Measurements from ENCODE around the gene MRPL50.

The MRPL50 gene

DNA sequence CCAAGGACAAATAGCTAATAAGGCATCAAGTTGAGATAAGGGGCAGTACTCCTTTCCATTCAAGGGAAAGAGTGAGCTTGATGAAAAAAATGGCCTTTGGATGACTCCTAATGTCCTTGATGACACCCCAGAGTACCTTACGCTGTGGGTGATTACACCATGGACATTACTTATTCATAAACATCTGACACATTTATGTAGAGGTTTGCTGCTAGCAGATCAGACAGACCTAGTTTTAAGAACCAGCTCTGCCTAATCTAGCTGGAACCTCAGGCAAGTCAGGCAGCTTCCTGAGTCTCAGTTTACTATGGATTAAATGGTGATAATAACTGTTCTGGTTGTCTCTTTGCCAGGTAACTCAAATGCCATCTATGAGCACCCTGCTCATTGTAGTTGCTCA is 34.3 kb upstream of the MRPL50 start:
- H3K4me3 ChIP-seq (ENCODE audit: insufficient read depth, low read length, poor library complexity, severe bottlenecking) = no peak overlapping the region

DNA sequence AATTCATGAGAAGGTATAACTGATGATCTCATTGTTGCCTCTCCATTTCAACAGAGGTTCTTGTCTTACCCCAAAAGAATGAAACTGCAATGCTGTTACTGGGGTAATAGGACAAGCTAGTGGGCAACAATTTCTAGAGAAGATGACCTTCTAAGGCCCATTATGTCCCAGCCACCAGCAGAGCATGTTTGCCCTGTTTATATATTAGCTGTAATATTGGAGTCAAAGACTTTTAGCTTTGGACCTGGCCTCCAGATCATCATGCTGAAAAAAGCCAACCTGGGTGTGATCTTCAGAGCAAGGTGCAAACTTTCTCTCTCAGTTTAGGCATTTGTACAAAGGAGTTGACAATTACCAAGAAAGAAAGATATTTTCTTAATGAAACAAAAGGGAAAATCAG is 33.8 kb upstream of the MRPL50 start:
- Histone ChIP-seq H3F3A (ENCODE audit: insufficient read depth) (peaks cover 15% of the 10 kb centered on the region), H3K36me3 (ENCODE audit: low read length) (no peaks in the 10 kb centered on the region), H3K27ac (ENCODE audit: low read depth, low read length) (no peak overlapping the region), H4K20me1 (ENCODE audit: low read depth, low read length) (no peaks in the 10 kb centered on the region), H3K9me2 (replicated peaks; ENCODE audit: insufficient read depth, low read length) (no peaks in the 10 kb centered on the region), H2AFZ (ENCODE audit: low read depth, low read length, severe bottlenecking) (no peak overlapping the region), H3K27me3 (ENCODE audit: low read length) (no peaks in the 10 kb centered on the region), H3K4me3 (ENCODE audit: insufficient read depth, low read length, poor library complexity, severe bottlenecking) (no peak overlapping the region), H3K79me2 (ENCODE audit: insufficient read depth, low read length) (no peaks in the 10 kb centered on the region), H3K4me2 (ENCODE audit: low read depth, low read length, poor library complexity, severe bottlenecking) (no peak overlapping the region), H3K9me3 (ENCODE audit: insufficient read depth, low read length) (no peaks in the 10 kb centered on the region), H3K9ac (ENCODE audit: low read length) (no peak overlapping the region)
- TF ChIP-seq, protein P1, sequence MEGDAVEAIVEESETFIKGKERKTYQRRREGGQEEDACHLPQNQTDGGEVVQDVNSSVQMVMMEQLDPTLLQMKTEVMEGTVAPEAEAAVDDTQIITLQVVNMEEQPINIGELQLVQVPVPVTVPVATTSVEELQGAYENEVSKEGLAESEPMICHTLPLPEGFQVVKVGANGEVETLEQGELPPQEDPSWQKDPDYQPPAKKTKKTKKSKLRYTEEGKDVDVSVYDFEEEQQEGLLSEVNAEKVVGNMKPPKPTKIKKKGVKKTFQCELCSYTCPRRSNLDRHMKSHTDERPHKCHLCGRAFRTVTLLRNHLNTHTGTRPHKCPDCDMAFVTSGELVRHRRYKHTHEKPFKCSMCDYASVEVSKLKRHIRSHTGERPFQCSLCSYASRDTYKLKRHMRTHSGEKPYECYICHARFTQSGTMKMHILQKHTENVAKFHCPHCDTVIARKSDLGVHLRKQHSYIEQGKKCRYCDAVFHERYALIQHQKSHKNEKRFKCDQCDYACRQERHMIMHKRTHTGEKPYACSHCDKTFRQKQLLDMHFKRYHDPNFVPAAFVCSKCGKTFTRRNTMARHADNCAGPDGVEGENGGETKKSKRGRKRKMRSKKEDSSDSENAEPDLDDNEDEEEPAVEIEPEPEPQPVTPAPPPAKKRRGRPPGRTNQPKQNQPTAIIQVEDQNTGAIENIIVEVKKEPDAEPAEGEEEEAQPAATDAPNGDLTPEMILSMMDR (IDR thresholded peaks at IDR 0.05; ENCODE audit: insufficient read depth, low read length, poor library complexity, severe bottlenecking) = no peak
- TF ChIP-seq EZH2phosphoT487 (conservative IDR thresholded peaks at IDR 0.05; ENCODE audit: low read length) = no peak

More for the DNA sequence above, 34.3 kb upstream of the MRPL50 start:
- Histone ChIP-seq H3K9me3 (ENCODE audit: insufficient read depth, low read length) (no peaks in the 10 kb centered on the region), H3K9ac (ENCODE audit: low read length) (no peak overlapping the region), H3K9me2 (replicated peaks; ENCODE audit: insufficient read depth, low read length) (no peaks in the 10 kb centered on the region), H3K79me2 (ENCODE audit: insufficient read depth, low read length) (no peaks in the 10 kb centered on the region), H3K4me2 (ENCODE audit: low read depth, low read length, poor library complexity, severe bottlenecking) (no peak overlapping the region), H3K36me3 (ENCODE audit: low read length) (no peaks in the 10 kb centered on the region), H3F3A (ENCODE audit: insufficient read depth) (peaks cover 11% of the 10 kb centered on the region), H2AFZ (ENCODE audit: low read depth, low read length, severe bottlenecking) (no peak overlapping the region), H3K27ac (ENCODE audit: low read depth, low read length) (no peak overlapping the region), H3K27me3 (ENCODE audit: low read length) (no peaks in the 10 kb centered on the region), H4K20me1 (ENCODE audit: low read depth, low read length) (no peaks in the 10 kb centered on the region)
- TF ChIP-seq, protein P1 (IDR thresholded peaks at IDR 0.05; ENCODE audit: insufficient read depth, low read length, poor library complexity, severe bottlenecking) = no peak
- no peak for TF ChIP-seq EZH2phosphoT487 (conservative IDR thresholded peaks at IDR 0.05; ENCODE audit: low read length)

DNA sequence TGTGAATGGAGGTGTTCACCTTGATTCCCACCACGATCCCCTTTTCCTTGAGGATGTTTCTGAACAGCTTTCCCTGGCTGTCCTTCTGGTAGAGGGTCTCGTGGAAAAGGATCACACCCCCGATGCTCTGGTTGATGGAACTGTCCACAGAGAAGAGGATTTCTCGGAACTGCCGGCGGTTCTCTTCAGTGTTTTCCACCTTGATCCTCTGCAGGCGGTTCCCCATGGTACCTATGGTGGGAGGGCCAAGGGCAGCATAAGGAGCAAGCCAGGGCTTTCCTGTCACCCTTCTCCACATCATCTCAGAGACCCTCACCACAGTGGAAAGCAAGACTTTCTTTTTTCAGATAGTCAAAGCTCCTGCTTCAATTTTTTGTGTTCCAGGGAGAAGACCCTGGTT is 31.3 kb upstream of the MRPL50 start:
- H3K9me3 ChIP-seq (ENCODE audit: insufficient read depth, low read length) = no peaks in the 10 kb centered on the region
- no peak overlapping the region for H2AFZ ChIP-seq (ENCODE audit: low read depth, low read length, severe bottlenecking)
- H3K79me2 ChIP-seq (ENCODE audit: insufficient read depth, low read length) = no peaks in the 10 kb centered on the region
- H3K9ac ChIP-seq (ENCODE audit: low read length) = no peak overlapping the region
- H3K4me2 ChIP-seq (ENCODE audit: low read depth, low read length, poor library complexity, severe bottlenecking) = no peak overlapping the region
- H3K27me3 ChIP-seq (ENCODE audit: low read length) = no peaks in the 10 kb centered on the region
- no peaks in the 10 kb centered on the region for H3K36me3 ChIP-seq (ENCODE audit: low read length)
- H4K20me1 ChIP-seq (ENCODE audit: low read depth, low read length) = no peaks in the 10 kb centered on the region
- H3K9me2 ChIP-seq (replicated peaks; ENCODE audit: insufficient read depth, low read length) = no peaks in the 10 kb centered on the region
- H3K4me3 ChIP-seq (ENCODE audit: insufficient read depth, low read length, poor library complexity, severe bottlenecking) = no peak overlapping the region
- H3F3A ChIP-seq (ENCODE audit: insufficient read depth) = peaks cover 15% of the 10 kb centered on the region
- no peak overlapping the region for H3K27ac ChIP-seq (ENCODE audit: low read depth, low read length)
- TF ChIP-seq EZH2phosphoT487 (conservative IDR thresholded peaks at IDR 0.05; ENCODE audit: low read length) = no peak
- TF ChIP-seq, protein P1 (IDR thresholded peaks at IDR 0.05; ENCODE audit: insufficient read depth, low read length, poor library complexity, severe bottlenecking) = no peak

Measured in SU-DHL-6 (cell line).